Stimulated activated CD4-positive, alpha-beta T cell treated with anti-CD3 and anti-CD28 coated beads, Interleukin-4, amount 100 ng/mL, for 48 hours (primary cell): ENCODE data around the gene MRPL55.

Source experiments
- DNase-seq, 2 donors: peaks; one replicate each; pipeline ENCODE4 v3.0.0-alpha.2; 2020; ENCODE audit warnings: low read depth in 2 of 2

Gene MRPL55

GRCh38 chr1:228109073-228109961, at the start of gene MRPL55:
TSS of gene MRPL55 (minus strand) at chr1:228109299. CDS start at chr1:228108260, 1,039 bp downstream.
- peak; percentile 94 to 98 for DNase-seq

DNA sequence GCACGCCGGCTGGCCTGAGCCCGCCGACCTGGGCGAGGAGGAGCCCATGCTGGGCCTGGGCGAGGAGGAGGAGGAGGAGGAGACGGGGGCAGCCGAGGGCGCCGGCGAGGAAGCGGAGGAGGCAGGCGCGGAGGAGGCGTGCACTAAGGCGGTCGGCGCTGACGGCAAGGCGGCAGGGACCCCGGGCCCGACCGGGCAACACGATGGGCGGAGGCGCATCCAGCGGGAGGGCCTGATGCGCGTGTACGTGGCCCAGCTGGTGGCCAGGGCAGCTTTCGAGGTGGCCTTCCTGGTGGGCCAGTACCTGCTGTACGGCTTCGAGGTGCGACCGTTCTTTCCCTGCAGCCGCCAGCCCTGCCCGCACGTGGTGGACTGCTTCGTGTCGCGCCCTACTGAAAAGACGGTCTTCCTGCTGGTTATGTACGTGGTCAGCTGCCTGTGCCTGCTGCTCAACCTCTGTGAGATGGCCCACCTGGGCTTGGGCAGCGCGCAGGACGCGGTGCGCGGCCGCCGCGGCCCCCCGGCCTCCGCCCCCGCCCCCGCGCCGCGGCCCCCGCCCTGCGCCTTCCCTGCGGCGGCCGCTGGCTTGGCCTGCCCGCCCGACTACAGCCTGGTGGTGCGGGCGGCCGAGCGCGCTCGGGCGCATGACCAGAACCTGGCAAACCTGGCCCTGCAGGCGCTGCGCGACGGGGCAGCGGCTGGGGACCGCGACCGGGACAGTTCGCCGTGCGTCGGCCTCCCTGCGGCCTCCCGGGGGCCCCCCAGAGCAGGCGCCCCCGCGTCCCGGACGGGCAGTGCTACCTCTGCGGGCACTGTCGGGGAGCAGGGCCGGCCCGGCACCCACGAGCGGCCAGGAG, 49.3 kb upstream of the MRPL55 start:
- DNase-seq: no peak

GRCh38 chr1:228157729-228158126, 48.6 kb upstream of the MRPL55 start:
- no peak for DNase-seq

- no peak for DNase-seq
Observed at GRCh38 chr1:228156941-228157728, 48.0 kb upstream of the MRPL55 start.

- no peak for DNase-seq
Observed at GRCh38 chr1:228156515-228156881, 47.4 kb upstream of the MRPL55 start.

DNA sequence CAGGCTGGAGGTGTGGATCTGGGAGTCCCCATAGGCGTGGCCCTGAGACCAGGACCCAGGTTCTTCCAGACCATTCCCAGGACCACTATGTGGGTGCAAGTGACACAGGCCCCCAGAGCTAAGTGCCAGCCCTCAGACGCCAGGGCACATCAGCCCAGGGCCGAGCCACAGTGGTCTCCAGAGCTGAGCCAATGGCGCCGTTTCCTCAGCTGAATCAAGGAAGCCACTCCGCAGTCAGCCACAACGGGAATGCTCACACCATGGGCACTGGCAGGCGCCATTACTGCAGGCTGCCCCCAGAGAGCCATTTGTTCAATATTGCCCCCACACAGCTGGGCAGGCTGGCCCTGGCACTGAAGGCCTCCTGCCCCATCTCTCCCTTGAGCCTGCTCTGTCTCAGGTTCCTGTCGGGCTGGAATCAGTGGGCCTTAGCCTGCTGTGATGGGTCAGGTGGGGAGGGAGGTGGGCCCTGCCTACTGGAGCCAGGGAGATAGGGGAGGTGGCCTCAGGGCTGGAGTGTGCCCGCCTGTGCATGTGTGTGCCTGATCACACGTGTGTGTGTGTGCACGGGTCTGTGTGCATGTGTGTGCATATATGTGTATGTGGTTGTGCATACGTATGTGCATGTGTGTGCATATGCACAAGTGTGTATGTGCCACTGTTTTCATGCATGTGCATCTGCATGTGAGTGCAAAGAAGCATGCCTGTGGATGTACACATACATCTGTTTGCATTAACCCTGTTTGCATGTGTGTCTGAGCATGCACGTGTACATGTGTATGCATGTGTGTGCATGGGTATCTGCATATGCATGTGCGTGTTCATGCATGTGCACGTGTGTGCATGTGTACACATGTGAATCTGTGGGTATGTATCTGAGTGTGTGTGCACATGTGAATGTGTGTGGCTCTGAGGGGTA, 46.8 kb upstream of the MRPL55 start:
- no peak for DNase-seq

DNA sequence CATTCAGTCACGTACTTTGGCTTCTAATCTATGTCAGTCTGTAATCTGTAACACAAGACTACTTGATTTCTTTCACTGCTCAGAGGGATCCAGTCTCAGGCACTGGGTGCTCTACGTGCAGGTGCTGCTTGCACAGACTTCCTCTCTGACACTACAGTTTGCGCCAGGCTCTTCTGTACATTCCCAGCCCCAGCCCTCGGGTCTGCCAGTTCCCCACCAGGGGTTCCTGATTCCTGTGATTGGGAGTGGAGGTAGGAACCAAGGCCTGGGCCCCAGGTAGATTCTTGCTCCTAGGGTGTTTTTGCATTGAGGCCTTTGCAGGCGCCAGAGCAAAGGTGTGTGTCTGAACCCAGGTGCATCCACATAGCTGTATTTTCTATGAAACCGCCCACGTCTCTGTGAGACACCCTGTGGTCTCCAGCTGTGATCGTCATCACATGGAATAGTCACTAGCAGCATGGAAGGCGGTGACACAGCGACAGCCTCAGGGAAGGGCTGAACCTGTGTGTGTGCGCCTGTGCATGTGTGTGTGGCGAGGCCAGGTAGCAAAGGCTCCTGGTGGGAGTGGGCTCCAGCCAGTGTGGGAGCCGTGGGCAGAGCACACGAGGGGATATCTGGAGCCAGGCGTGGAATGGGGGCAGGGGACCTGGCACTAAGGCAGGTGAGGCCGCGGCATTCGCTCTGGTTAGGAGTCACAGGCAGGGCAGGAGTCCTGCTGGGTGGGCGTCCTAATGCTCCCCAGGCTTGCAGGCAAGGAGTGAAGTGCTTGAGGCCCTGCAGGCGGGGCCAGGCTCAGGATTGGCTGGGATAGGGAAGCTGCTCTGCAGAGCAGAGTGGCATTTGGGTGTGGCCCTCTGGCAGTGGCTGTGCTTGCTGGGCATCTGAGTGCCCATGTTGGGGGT, 45.8 kb upstream of the MRPL55 start:
- DNase-seq: no peak

DNA sequence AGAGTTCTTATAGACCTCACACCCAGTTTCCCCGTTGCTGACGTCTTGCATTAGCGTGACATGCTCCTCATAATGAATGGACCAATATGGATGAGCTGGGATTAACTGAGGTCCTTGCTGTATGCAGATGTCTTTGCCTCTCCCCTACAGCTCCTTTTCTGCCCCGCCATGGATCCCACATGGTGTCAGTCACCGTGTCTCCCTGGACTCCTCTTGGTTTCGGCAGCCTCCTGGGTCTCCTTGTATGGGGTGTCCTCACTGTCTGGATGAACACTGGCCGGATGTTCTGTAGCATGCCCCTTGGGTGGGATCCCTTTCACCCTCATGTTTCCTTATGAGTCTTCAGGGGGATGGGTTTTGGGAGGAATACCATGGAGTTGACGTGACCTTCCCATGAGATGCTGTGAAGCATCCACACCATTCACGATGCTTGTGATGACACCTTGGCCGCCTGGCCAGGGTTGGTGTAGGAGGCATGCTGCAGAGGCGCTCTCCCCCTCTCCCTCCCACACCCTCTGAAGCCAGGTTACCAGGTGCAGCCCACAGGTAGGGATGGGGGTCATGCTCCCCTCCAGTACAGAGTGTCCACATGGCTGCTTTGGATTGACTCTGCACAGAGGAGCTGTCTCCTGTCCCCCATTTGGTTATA, 45.0 kb upstream of the MRPL55 start:
- DNase-seq: no peak

GRCh38 chr1:228152918-228153258, 43.8 kb upstream of the MRPL55 start:
- no peak for DNase-seq

DNA sequence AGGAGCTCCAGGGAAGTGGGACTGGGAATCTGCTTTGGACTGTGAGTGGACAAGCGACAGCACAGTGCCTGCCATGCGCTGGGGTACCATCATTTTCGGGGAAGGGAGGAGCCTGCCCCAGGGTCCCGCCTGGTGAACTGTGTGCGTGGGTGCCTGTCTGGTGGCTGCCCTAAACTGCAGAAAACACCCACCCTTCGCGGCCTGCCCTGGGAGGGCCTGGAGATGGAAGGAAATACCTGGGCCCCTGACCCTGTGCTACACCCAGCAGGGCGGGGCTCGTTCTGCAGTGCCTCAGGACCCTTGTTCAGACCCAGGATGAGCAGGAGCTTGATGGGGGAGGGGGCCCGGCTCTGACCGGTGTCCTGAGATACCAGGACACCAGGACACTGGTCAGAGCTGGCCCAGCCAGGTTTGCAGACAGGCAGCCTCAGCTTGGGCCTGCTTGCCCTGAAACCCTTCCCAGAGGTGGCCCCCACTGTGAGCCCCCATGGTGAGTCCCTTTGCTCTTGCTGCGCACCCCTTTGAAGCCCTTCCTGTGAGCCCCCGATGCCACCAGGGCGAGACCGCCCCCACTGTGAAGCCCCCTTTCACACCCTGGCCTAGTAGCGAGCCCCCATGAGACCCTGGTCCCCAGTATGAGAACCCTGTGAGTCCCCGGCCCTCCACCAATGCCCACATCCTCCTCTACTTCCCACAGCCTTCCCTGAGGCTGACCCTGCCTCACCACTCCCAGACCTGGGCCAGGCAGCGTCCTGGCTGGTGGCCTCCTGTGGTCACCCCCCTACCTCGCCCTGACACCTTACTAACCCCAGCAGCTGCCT, 43.2 kb upstream of the MRPL55 start:
- DNase-seq: no peak

- no peak for DNase-seq
Observed at GRCh38 chr1:228151180-228151925, 42.3 kb upstream of the MRPL55 start.

GRCh38 chr1:228150461-228151179, 41.5 kb upstream of the MRPL55 start:
- DNase-seq: no peak

- no peak for DNase-seq
Observed at GRCh38 chr1:228150120-228150460, 41.0 kb upstream of the MRPL55 start.

GRCh38 chr1:228149406-228150119, 40.5 kb upstream of the MRPL55 start, which contains the start of gene GJC2:
TSS of gene GJC2 (plus strand) at chr1:228149930. CDS start at chr1:228157759, 7,829 bp downstream.
- DNase-seq: no peak

- no peak for DNase-seq
Observed at GRCh38 chr1:228148935-228149405, 39.9 kb upstream of the MRPL55 start.

DNA sequence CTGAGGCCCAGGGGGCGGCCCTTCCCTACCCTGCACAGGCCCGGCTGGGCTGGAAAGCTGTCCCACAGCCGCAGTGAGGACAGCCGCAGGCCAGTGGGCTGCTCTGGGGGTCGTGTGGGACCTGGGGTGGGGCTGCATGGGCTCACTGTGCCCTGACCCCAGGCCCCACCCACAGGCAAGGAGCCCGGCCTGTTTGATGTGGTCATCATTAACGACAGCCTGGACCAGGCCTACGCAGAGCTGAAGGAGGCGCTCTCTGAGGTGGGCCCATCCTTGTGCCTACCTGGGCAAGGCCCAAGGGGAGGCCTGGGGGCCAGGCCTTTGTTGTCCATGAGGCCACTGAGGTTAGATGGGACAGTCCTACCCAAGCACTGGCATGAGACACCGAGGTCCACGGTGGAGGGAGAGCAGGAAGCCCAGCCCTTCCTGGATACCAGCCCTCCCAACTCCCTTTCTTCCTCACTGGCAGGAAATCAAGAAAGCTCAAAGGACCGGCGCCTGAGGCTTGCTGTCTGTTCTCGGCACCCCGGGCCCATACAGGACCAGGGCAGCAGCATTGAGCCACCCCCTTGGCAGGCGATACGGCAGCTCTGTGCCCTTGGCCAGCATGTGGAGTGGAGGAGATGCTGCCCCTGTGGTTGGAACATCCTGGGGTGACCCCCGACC, 39.2 kb upstream of the MRPL55 start:
- DNase-seq: no peak
